ENCODE measurements around the gene EIF3K. TPM values are rescaled to one million over a fixed set of nuclear protein-coding genes. Genes with fewer than 3 reads are reported as not detected.
A peak's percentile ranks its signal among the peaks of the same experiment; 100 is the strongest.

EIF3K gene
- total RNA-seq, 4 donors from 2014 or later: 392 to 489 (median 414) TPM

GRCh38 chr19:38678891-38679494 lies 60.0 kb downstream of the EIF3K start:
- Histone ChIP-seq H3K4me3 (no peak overlapping the region), H3K27ac (peak overlapping the region; percentile 3 to 97 (median 90)), H3K4me1 (peaks cover 17 to 100% (median 47%) of the 10 kb centered on the region in 3 donors), H3K27me3 (no peaks in the 10 kb centered on the region), H3K9me3 (no peaks in the 10 kb centered on the region), H3K36me3 (no peaks in the 10 kb centered on the region)
- 63 to 80% methylated on average over 2 to 7 of the region's 7 CpGs for WGBS, 2 donors (ENCODE audit: low coverage in 1 of 2)
- TF ChIP-seq CTCF (IDR thresholded peaks at IDR 0.05): no peak
- no peak for TF ChIP-seq EP300 (IDR thresholded peaks at IDR 0.05)
- TF ChIP-seq POLR2A (IDR thresholded peaks at IDR 0.05): no peak
- no peak for TF ChIP-seq POLR2AphosphoS5 (IDR thresholded peaks at IDR 0.05)
- no peak for ATAC-seq

GRCh38 chr19:38679839-38680238 lies 60.9 kb downstream of the EIF3K start:
- peak overlapping the region in 3 of 4 donors; percentile 87 to 97 (median 92) for H3K27ac ChIP-seq
- H3K4me1 ChIP-seq: peaks cover 25 to 100% (median 55%) of the 10 kb centered on the region in 3 donors
- H3K4me3 ChIP-seq: no peak overlapping the region
- no peaks in the 10 kb centered on the region for H3K27me3 ChIP-seq
- no peaks in the 10 kb centered on the region for H3K9me3 ChIP-seq
- ATAC-seq: no peak
- WGBS, 2 donors (ENCODE audit: low coverage in 1 of 2): 87 to 100% methylated on average over 1 to 3 of the region's 4 CpGs
- H3K36me3 ChIP-seq: no peaks in the 10 kb centered on the region
- no peak for TF ChIP-seq EP300 (IDR thresholded peaks at IDR 0.05)
- no peak for TF ChIP-seq POLR2A (IDR thresholded peaks at IDR 0.05)
- TF ChIP-seq CTCF (IDR thresholded peaks at IDR 0.05): no peak
- TF ChIP-seq POLR2AphosphoS5 (IDR thresholded peaks at IDR 0.05): no peak

- H3K4me3 ChIP-seq: no peak overlapping the region
- H3K27me3 ChIP-seq: no peaks in the 10 kb centered on the region
- H3K9me3 ChIP-seq: no peaks in the 10 kb centered on the region
- H3K4me1 ChIP-seq: peaks cover 29 to 100% (median 53%) of the 10 kb centered on the region in 3 donors
- ATAC-seq: no peak
- no peak for TF ChIP-seq CTCF (IDR thresholded peaks at IDR 0.05)
- no peak for TF ChIP-seq POLR2AphosphoS5 (IDR thresholded peaks at IDR 0.05)
- TF ChIP-seq EP300 (IDR thresholded peaks at IDR 0.05): no peak
- TF ChIP-seq POLR2A (IDR thresholded peaks at IDR 0.05): no peak
- no peaks in the 10 kb centered on the region for H3K36me3 ChIP-seq
- 89% methylated on average over 5 to 11 of the region's 11 CpGs for WGBS, 2 donors (ENCODE audit: low coverage in 1 of 2)
- peak overlapping the region; percentile 92 to 97 (median 94) for H3K27ac ChIP-seq
These were observed 63.3 kb downstream of the EIF3K start for GRCh38 chr19:38682195-38682867.

- Histone ChIP-seq H3K36me3 (no peaks in the 10 kb centered on the region), H3K4me1 (peaks cover 29 to 100% (median 51%) of the 10 kb centered on the region in 3 donors), H3K4me3 (no peak overlapping the region), H3K27me3 (no peaks in the 10 kb centered on the region), H3K27ac (peak overlapping the region; percentile 92 to 97 (median 94)), H3K9me3 (no peaks in the 10 kb centered on the region)
- WGBS, 2 donors (ENCODE audit: low coverage in 1 of 2): 70% methylated on average over 1 to 2 of the region's 7 CpGs
- TF ChIP-seq CTCF (IDR thresholded peaks at IDR 0.05): no peak
- no peak for TF ChIP-seq POLR2AphosphoS5 (IDR thresholded peaks at IDR 0.05)
- no peak for TF ChIP-seq EP300 (IDR thresholded peaks at IDR 0.05)
- TF ChIP-seq POLR2A (IDR thresholded peaks at IDR 0.05): no peak
- no peak for ATAC-seq
These were observed 63.9 kb downstream of the EIF3K start for GRCh38 chr19:38682872-38683392.
